ENCODE measurements around the gene IFNK. TPM values are rescaled to one million over a fixed set of nuclear protein-coding genes. Genes with fewer than 3 reads are reported as not detected.

Gene IFNK
- total and polyA plus RNA-seq, 2 donors (not counting 1 experiment from before 2014, with no cell fraction given), result not detected

- Histone ChIP-seq H3K36me3 (ENCODE audit: control insufficient read depth, insufficient read depth, low read length) (no peaks in the 10 kb centered on the region), H2AFZ (ENCODE audit: low read length) (no peak overlapping the region), H3K79me2 (ENCODE audit: control insufficient read depth, insufficient read depth, low read length) (no peaks in the 10 kb centered on the region), H3K27me3 (ENCODE audit: control insufficient read depth, insufficient read depth, low read length) (no peaks in the 10 kb centered on the region), H3K4me3 (replicated peaks in 1 of 4; ENCODE audit: control extremely low read depth in 1 of 4, insufficient read depth in 1 of 4, low read depth in 3 of 4, low read length in 4 of 4) (no peak overlapping the region), H3K27ac (ENCODE audit: insufficient read depth, low read length) (no peak overlapping the region), H4K20me1 (ENCODE audit: control insufficient read depth, extremely low read depth, insufficient read depth, low read length) (no peaks in the 10 kb centered on the region), H3K9ac (ENCODE audit: insufficient read depth, low read length) (no peak overlapping the region), H3K4me1 (ENCODE audit: control insufficient read depth, extremely low read depth, insufficient read depth, low read length) (no peaks in the 10 kb centered on the region), H3K9me3 (ENCODE audit: control insufficient read depth, insufficient read depth, low read depth, low read length) (no peaks in the 10 kb centered on the region), H3K4me2 (ENCODE audit: extremely low read depth, insufficient read depth, low read length) (no peak overlapping the region)
- DNase-seq (ENCODE audit: low read depth in 2 of 2), result no peak
- TF ChIP-seq CTCF (conservative IDR thresholded peaks at IDR 0.05 in 1 of 2, IDR thresholded peaks at IDR 0.05 in 1 of 2; ENCODE audit: low read depth in 1 of 2, low read length in 2 of 2) (no peak), EZH2 (IDR thresholded peaks at IDR 0.05; ENCODE audit: low read length, missing control alignments) (no peak)
Observed at GRCh38 chr9:27487927-27488326, 36.2 kb upstream of the IFNK start.

GRCh38 chr9:27489087-27489876 lies 34.8 kb upstream of the IFNK start:
- Histone ChIP-seq H3K4me1 (ENCODE audit: control insufficient read depth, extremely low read depth, insufficient read depth, low read length) (no peaks in the 10 kb centered on the region), H3K9me3 (ENCODE audit: control insufficient read depth, insufficient read depth, low read depth, low read length) (no peaks in the 10 kb centered on the region), H2AFZ (ENCODE audit: low read length) (no peak overlapping the region), H3K9ac (ENCODE audit: insufficient read depth, low read length) (no peak overlapping the region), H3K27me3 (ENCODE audit: control insufficient read depth, insufficient read depth, low read length) (no peaks in the 10 kb centered on the region), H3K27ac (ENCODE audit: insufficient read depth, low read length) (no peak overlapping the region), H3K4me3 (replicated peaks in 1 of 4; ENCODE audit: control extremely low read depth in 1 of 4, insufficient read depth in 1 of 4, low read depth in 3 of 4, low read length in 4 of 4) (no peak overlapping the region), H3K79me2 (ENCODE audit: control insufficient read depth, insufficient read depth, low read length) (no peaks in the 10 kb centered on the region), H3K4me2 (ENCODE audit: extremely low read depth, insufficient read depth, low read length) (no peak overlapping the region), H3K36me3 (ENCODE audit: control insufficient read depth, insufficient read depth, low read length) (no peaks in the 10 kb centered on the region), H4K20me1 (ENCODE audit: control insufficient read depth, extremely low read depth, insufficient read depth, low read length) (no peaks in the 10 kb centered on the region)
- no peak for TF ChIP-seq EZH2 (IDR thresholded peaks at IDR 0.05; ENCODE audit: low read length, missing control alignments)
- TF ChIP-seq CTCF (conservative IDR thresholded peaks at IDR 0.05 in 1 of 2, IDR thresholded peaks at IDR 0.05 in 1 of 2; ENCODE audit: low read depth in 1 of 2, low read length in 2 of 2), result no peak
- no peak for DNase-seq (ENCODE audit: low read depth in 2 of 2)

- no peak overlapping the region for H3K4me3 ChIP-seq (replicated peaks in 1 of 4; ENCODE audit: control extremely low read depth in 1 of 4, insufficient read depth in 1 of 4, low read depth in 3 of 4, low read length in 4 of 4)
- H3K9me3 ChIP-seq (ENCODE audit: control insufficient read depth, insufficient read depth, low read depth, low read length), result no peaks in the 10 kb centered on the region
- no peak overlapping the region for H3K27ac ChIP-seq (ENCODE audit: insufficient read depth, low read length)
- H3K4me1 ChIP-seq (ENCODE audit: control insufficient read depth, extremely low read depth, insufficient read depth, low read length), result no peaks in the 10 kb centered on the region
- no peaks in the 10 kb centered on the region for H4K20me1 ChIP-seq (ENCODE audit: control insufficient read depth, extremely low read depth, insufficient read depth, low read length)
- TF ChIP-seq CTCF (conservative IDR thresholded peaks at IDR 0.05 in 1 of 2, IDR thresholded peaks at IDR 0.05 in 1 of 2; ENCODE audit: low read depth in 1 of 2, low read length in 2 of 2) (no peak), EZH2 (IDR thresholded peaks at IDR 0.05; ENCODE audit: low read length, missing control alignments) (no peak)
- no peaks in the 10 kb centered on the region for H3K27me3 ChIP-seq (ENCODE audit: control insufficient read depth, insufficient read depth, low read length)
- peak; percentile 5 to 13 for DNase-seq (ENCODE audit: low read depth in 2 of 2)
- H2AFZ ChIP-seq (ENCODE audit: low read length), result no peak overlapping the region
- no peak overlapping the region for H3K4me2 ChIP-seq (ENCODE audit: extremely low read depth, insufficient read depth, low read length)
- H3K9ac ChIP-seq (ENCODE audit: insufficient read depth, low read length), result no peak overlapping the region
- H3K36me3 ChIP-seq (ENCODE audit: control insufficient read depth, insufficient read depth, low read length), result no peaks in the 10 kb centered on the region
- no peaks in the 10 kb centered on the region for H3K79me2 ChIP-seq (ENCODE audit: control insufficient read depth, insufficient read depth, low read length)
Observed at GRCh38 chr9:27491154-27491553, 32.9 kb upstream of the IFNK start.
